ENCODE measurements around the gene ANKRD40. TPM values are rescaled to one million over a fixed set of nuclear protein-coding genes. Genes with fewer than 3 reads are reported as not detected.

Gene ANKRD40
- total RNA-seq, 4 donors from 2014 or later = 18.7 to 30.8 (median 24.2) TPM

- H3K4me1 ChIP-seq = peaks cover 35 to 80% (median 64%) of the 10 kb centered on the region in 4 donors
- DNase-seq = peak; percentile 89
- intact Hi-C loops (cut with DNase I; ENCODE audit: low total_unique reads) (no loop called here), in situ Hi-C loops (cut with MboI; ENCODE audit: low pct_ligation_motif_present in 1 of 4, low pct_unique_long_range_greater_than_20kb in 1 of 4, low sequenced_read_pairs in 3 of 4) (no loop called here)
- H3K27me3 ChIP-seq = no peaks in the 10 kb centered on the region
- peak overlapping the region; percentile 85 to 89 (median 88) for H3K27ac ChIP-seq
- TF ChIP-seq EP300 (IDR thresholded peaks at IDR 0.05; ENCODE audit: low read depth) (peak; percentile 57), POLR2A (IDR thresholded peaks at IDR 0.05) (peak; percentile 32), POLR2AphosphoS5 (IDR thresholded peaks at IDR 0.05) (peak; percentile 50 to 83 (median 80)), CTCF (IDR thresholded peaks at IDR 0.05) (no peak)
- H3K9me3 ChIP-seq = no peaks in the 10 kb centered on the region
- H3K4me3 ChIP-seq = no peak overlapping the region
- 0 to 30% methylated on average over 1 to 14 of the region's 14 CpGs for WGBS, 2 donors (ENCODE audit: low coverage in 1 of 2)
- no peaks in the 10 kb centered on the region for H3K36me3 ChIP-seq
Observed at GRCh38 chr17:50686494-50687199, 21.1 kb downstream of the ANKRD40 start.

DNA sequence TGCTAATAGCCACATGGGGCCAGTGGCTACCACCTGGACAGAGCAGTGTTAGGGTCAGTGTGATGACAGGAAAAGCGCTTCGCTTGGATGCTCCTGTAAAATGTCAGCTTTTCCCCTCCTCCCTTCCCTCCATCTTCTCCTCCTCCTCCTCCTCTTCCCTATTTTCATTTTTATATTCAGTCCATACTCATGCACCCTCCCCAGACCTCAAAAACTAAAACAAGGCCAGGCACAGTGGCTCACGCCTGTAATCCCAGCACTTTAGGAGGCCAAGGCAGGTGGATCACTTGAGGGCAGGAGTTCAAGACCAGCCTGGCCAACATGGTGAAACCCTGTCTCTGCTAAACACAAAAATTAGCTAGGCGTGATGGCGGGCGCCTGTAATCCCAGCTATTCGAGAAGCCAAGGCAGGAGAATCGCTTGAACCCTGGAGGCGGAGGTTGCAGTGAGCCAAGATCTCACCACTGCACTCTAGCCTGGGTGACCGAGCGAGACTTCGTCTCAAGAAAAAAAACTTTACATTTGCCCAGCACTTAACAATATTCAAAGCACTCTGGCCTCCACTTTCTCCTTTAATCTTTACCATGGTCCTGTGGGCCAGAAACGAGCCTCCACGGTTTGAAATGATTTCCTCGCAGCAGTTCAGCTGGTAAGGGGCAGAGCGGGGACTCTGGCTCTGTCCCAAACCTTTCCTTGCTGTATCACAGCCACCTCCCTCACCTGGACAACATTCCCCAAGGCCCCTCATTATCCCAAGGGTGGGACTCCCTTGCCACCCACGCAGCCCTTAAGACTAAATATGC is 21.8 kb downstream of the ANKRD40 start:
- H3K4me1 ChIP-seq = peaks cover 29 to 80% (median 64%) of the 10 kb centered on the region in 4 donors
- peak overlapping the region; percentile 85 to 89 (median 88) for H3K27ac ChIP-seq
- TF ChIP-seq CTCF (IDR thresholded peaks at IDR 0.05) (no peak), EP300 (IDR thresholded peaks at IDR 0.05; ENCODE audit: low read depth) (no peak), POLR2AphosphoS5 (IDR thresholded peaks at IDR 0.05) (no peak), POLR2A (IDR thresholded peaks at IDR 0.05) (no peak)
- H3K4me3 ChIP-seq = no peak overlapping the region
- DNase-seq = no peak
- no peaks in the 10 kb centered on the region for H3K36me3 ChIP-seq
- H3K27me3 ChIP-seq = no peaks in the 10 kb centered on the region
- intact Hi-C loops (cut with DNase I; ENCODE audit: low total_unique reads) = no loop called here
- no peaks in the 10 kb centered on the region for H3K9me3 ChIP-seq
- 81 to 91% methylated on average over 7 to 17 of the region's 17 CpGs for WGBS, 2 donors (ENCODE audit: low coverage in 1 of 2)
- in situ Hi-C loops (cut with MboI; ENCODE audit: low pct_ligation_motif_present in 1 of 4, low pct_unique_long_range_greater_than_20kb in 1 of 4, low sequenced_read_pairs in 3 of 4) = no loop called here

DNA sequence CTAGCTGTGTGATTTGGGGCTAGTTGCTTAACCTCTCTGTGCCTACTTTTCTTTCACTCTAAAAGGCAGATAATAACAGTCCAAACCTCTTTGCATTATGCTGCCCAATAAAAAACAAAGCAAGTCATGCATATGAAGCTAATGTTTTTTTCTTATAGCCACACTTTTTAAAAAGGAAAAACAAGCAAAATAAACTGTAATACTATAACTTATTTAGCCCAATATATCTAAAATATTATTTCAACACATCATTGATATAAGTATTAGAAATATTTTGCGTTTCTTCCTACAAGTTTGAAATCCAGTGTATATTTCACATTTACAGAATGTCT is 22.4 kb downstream of the ANKRD40 start:
- no peak for TF ChIP-seq EP300 (IDR thresholded peaks at IDR 0.05; ENCODE audit: low read depth)
- TF ChIP-seq POLR2AphosphoS5 (IDR thresholded peaks at IDR 0.05) = no peak
- TF ChIP-seq CTCF (IDR thresholded peaks at IDR 0.05) = no peak
- TF ChIP-seq POLR2A (IDR thresholded peaks at IDR 0.05) = no peak
- Histone ChIP-seq H3K4me1 (peaks cover 23 to 78% (median 59%) of the 10 kb centered on the region in 4 donors), H3K27ac (peak overlapping the region; percentile 85 to 89 (median 88)), H3K27me3 (no peaks in the 10 kb centered on the region), H3K9me3 (no peaks in the 10 kb centered on the region), H3K36me3 (no peaks in the 10 kb centered on the region), H3K4me3 (no peak overlapping the region)
- intact Hi-C loops (cut with DNase I; ENCODE audit: low total_unique reads) (no loop called here), in situ Hi-C loops (cut with MboI; ENCODE audit: low pct_ligation_motif_present in 1 of 4, low pct_unique_long_range_greater_than_20kb in 1 of 4, low sequenced_read_pairs in 3 of 4) (no loop called here)
- DNase-seq = no peak
- WGBS, 2 donors (ENCODE audit: low coverage in 1 of 2) = 88 to 94% methylated on average over 1 of the region's 1 CpG

DNA sequence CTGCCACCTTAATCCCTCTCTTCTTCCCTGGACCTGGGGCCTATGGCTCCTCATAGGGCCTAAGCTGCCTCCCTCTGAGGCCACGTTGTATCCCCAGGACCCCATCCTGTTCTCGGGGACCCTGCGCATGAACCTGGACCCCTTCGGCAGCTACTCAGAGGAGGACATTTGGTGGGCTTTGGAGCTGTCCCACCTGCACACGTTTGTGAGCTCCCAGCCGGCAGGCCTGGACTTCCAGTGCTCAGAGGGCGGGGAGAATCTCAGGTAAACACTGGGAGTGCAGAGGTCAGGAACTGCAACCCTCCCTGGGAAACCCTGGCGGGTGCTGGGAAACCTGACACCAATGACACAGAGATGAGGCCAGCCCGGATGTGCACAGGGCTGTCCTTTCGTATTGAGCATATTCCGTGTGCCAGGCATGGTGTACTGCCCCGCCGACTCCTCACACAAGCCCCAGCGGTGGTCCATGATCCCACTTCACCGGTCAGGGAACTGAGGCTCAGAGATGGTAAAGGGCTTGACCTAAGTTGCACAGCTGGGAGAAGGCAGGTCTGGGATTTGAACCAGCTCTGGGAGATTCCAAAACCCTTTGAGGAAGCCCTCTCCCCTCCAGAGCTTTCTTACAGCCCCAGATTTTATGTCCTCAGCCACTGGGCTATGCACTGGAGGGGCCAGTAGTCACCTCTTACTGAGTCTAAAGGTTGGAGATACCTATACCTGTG is 22.9 kb downstream of the ANKRD40 start:
- no peaks in the 10 kb centered on the region for H3K36me3 ChIP-seq
- in situ Hi-C loops (cut with MboI; ENCODE audit: low pct_ligation_motif_present in 1 of 4, low pct_unique_long_range_greater_than_20kb in 1 of 4, low sequenced_read_pairs in 3 of 4) = no loop called here
- H3K4me1 ChIP-seq = peaks cover 21 to 73% (median 54%) of the 10 kb centered on the region in 4 donors
- TF ChIP-seq POLR2A (IDR thresholded peaks at IDR 0.05) (peak; percentile 31), EP300 (IDR thresholded peaks at IDR 0.05; ENCODE audit: low read depth) (no peak), CTCF (IDR thresholded peaks at IDR 0.05) (peak in 1 of 5 experiments; percentile 23), POLR2AphosphoS5 (IDR thresholded peaks at IDR 0.05) (peak; percentile 27 to 65 (median 57))
- no peak overlapping the region for H3K4me3 ChIP-seq
- WGBS, 2 donors (ENCODE audit: low coverage in 1 of 2) = 20 to 52% methylated on average over 1 to 14 of the region's 15 CpGs
- H3K27ac ChIP-seq = peak overlapping the region; percentile 85 to 89 (median 88)
- H3K27me3 ChIP-seq = no peaks in the 10 kb centered on the region
- no peaks in the 10 kb centered on the region for H3K9me3 ChIP-seq
- intact Hi-C loops (cut with DNase I; ENCODE audit: low total_unique reads) = no loop called here
- DNase-seq = peak; percentile 83

All from transverse colon (tissue), 4 donors.